Dedifferentiated amniotic fluid mesenchymal stem cell (primary cell): ENCODE data around the gene BRD7.

Experiments used
- DNase-seq: peaks from one replicate; pipeline ENCODE4 v3.0.0-alpha.2; 2016; ENCODE audit errors: extremely low spot score

Gene BRD7

GRCh38 chr16:50289950-50290764 lies 78.6 kb downstream of the BRD7 start:
- no peak for DNase-seq

- no peak for DNase-seq
These were observed 79.9 kb downstream of the BRD7 start for GRCh38 chr16:50288920-50289319.

- no peak for DNase-seq
These were observed 80.8 kb downstream of the BRD7 start for GRCh38 chr16:50288026-50288425.

DNA sequence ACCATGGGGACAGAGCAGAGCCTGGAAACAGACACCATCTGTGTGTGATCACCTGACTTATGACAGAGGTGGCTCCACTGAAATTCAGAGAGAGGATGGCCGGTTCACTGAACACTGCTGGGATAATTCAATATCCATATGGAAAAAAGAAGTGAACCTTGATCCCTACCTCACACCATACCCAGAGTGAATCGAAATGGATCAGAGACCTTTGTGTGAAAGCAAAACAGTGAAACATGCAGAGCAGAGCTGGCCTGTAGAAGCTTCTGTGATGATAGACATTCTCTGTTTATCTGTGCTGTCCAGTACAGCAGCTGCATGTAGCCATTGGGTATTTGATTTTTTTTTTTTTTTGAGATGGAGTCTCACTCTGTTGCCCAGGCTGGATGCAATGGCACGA lies 82.1 kb downstream of the BRD7 start:
- no peak for DNase-seq

- no peak for DNase-seq
These were observed 83.3 kb downstream of the BRD7 start for GRCh38 chr16:50285406-50286003.

DNA sequence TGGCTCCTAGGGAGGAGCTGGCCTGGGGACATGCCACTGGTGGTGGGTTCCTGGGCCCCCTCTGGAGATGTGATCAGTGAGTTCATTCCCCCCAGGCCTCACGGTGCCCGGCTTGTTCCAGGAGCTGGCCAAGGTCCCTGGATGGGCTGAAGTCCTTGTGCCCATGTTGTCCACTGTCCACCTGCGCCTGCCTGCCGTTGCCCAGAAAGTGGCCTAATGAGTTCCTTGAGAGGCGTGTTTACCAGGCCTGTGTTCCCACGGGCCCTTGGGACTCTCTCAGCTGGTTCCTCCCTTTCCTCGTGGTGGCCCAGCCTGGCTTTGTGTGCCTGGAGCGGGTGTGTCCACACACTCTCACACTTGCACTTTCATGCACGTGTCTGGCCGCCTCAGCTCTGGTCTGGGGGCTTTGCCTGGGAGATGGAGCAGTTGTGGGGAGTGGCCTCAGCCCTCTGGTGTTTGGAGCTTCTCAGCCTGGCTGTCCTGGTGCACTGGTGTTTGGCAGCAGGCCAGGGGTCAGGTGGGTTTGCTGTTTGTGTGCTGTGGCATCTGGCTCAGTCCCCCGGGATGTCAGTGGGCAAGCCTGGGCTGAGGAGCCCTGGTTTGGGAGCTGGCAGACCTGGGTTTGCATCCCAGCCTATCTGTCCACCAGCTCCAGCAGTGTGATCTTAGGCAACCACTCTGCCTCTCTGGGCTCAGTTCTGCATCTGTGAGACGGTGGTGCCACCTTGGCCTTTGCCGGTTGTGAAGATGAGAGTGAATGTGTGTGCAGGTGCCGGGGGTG lies 84.5 kb downstream of the BRD7 start:
- no peak for DNase-seq

- no peak for DNase-seq
These were observed 85.7 kb downstream of the BRD7 start for GRCh38 chr16:50282955-50283631.

DNA sequence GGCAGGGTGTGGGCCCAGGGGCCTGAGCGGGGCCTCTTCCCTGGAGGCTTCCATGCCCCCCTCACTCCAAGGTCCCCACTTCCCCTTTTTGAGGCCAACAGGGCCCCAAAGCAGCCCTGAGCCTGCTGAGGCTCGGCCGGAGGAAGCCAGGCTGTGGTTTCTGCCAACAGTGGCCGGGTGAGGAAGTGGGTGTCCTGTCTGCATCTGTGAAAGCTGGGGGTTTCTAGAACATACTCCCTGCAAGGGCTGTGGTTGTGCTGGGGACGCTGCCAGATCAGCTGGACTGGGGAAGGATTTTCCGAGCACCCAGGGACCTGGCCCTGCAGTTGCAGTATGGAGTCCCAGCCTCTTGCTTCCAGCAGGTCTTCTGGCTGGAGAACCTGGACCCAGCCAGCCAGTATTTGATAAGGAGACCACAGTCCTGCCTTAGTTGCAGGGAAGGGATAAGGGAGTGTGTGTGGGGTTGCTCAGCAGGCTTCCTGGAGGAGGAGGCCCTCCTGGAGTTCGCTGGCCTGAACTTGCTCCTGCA lies 86.7 kb downstream of the BRD7 start:
- DNase-seq, result no peak

DNA sequence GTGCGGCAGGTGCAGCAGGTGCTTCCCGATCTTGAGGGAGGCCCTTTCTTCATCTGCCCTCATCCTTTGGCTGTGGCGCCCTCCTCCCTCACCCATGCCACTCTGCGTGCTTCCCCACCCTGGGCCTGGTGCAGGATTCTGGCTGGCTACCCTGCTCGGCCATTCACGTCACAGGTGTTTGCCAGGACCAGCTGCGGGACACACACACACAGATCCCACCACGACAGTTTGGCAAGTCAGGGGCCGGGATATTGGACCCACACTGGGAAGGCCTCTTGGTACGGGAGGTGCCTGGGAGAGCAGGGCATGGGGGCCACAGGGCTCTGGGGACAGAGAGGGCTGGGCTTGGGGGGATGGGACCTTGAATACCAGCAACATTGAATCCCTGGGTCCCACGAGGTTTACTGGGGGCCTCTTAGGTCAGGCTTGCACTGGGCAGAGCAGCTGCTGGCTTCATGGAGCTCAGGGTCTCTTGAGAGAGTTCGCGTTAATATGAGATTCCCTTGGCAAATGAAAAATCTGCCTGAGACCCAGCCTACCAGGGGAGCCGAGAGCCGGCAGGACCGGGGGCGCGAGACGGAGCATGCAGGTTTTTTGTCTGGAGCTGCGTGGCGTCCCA lies 87.3 kb downstream of the BRD7 start:
- DNase-seq, result no peak

GRCh38 chr16:50280932-50281331 lies 87.9 kb downstream of the BRD7 start:
- no peak for DNase-seq

DNA sequence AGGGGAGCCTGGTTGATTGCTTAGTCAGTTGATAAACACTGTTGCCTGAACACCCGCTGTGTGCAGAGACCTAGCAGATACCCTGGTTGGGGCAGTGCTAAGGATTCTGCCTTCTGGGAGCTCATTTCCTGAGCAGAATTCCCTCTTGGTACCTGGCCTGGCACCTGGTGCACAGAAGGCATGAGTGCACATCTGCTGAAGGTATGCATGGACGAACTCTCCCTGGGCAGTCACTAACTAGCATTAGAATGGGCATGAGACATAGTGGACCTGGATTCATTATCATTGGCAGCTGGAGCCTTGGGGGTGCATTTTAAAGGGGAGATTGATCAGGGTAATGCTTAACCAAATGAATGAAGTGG lies 89.3 kb downstream of the BRD7 start:
- DNase-seq, result no peak

DNA sequence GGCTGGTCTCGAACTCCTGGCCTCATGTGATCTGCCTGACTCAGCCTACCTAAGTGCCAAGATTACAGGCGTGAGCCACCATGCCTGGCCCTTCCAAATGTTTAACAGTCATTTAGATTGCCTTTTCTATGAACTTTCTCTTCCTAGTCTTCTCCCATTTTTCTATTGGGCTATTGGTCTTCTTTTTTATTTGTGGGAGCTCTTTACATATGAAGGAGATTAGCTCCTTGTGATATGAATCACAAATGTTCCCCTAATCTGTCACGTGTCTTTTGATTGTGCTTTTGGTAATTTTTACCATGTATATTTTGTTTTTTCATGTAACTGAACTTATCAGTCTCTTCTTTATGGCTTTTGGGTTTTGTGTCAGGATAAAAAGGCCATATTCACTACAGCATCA lies 90.5 kb downstream of the BRD7 start:
- DNase-seq, result no peak

- no peak for DNase-seq
These were observed 91.8 kb downstream of the BRD7 start for GRCh38 chr16:50276801-50277555.

- no peak for DNase-seq
These were observed 92.5 kb downstream of the BRD7 start for GRCh38 chr16:50276326-50276640.

GRCh38 chr16:50275428-50276325 lies 93.1 kb downstream of the BRD7 start:
- DNase-seq, result no peak

GRCh38 chr16:50275098-50275415 lies 93.7 kb downstream of the BRD7 start:
- no peak for DNase-seq

DNA sequence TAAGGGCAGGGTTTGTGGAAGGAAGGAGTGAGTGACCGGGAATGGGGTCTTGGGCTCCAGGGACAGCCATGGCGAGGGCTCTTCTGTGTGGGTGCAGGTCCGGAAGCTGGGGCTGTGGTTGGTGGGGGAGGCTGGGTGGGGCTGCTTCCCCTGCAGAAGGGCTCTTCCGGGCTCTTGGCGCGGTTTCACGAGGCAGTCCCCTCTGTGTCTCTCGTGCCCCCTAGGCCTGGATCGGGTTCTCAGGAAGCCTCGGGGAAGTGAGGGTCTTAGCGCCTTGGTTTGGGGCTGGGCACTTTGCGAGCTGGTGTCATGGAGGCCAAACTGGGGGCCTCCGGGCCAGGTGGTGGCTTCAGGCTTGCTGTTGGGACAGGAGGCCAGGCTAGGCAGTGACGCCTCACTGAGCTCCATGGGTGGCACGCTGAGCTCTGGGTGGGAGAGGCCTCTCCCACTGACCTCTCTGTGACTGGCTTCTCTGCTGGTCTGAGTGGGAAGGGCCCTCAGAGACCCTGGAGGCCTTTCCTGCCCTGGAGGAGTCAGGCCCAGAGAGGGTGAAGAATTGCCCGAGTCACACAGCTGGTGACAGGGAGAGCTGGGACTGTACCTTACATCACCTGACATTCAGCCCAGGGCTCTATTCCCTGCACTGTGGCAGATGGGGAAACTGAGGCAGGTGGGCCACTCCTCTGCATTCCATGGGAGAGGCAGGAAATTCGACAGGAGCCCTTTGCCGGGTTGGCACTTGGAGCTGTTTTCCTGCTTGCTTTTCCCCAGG lies 94.3 kb downstream of the BRD7 start:
- DNase-seq, result no peak

DNA sequence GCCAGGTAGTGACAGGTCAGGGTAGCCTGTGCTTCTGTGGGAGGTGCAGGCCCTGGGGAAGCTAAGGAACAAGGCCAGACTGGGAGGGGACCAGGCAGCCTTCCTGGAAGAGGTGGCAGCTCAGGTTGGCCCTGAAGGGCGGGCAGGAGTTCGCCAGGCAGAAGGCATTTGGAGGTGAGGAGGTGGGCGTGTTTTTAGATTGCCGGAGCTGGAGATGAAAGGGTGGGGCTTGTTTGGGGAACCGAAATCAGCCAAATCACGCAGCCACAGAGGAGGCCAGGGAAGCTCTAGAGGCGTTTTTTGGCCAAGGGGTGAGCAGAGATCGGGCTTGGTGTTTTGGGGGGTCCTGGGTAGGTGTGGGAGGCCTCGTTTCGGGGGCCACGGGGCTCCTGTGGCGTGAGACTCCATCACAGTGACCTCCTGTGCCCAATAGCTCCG lies 94.9 kb downstream of the BRD7 start:
- no peak for DNase-seq

GRCh38 chr16:50273382-50273690 lies 95.5 kb downstream of the BRD7 start:
- DNase-seq, result no peak
